H1 (cell line): ENCODE data around the gene PTPRD. TPM values are rescaled to one million over a fixed set of nuclear protein-coding genes. Genes with fewer than 3 reads are reported as not detected.

Source experiments
- CTCF ChIA-PET: fragments of 300-600 bp; sonication (Branson Sonifier 250); formaldehyde crosslinking; loops from one replicate; lab custom pipeline; 2021; ENCODE audit not compliant: partially characterized antibody; lab: Charles Lee
- POLR2A ChIA-PET: fragments of 300-600 bp; sonication (Branson Sonifier 250); formaldehyde crosslinking; loops from one replicate; lab custom pipeline; 2021; ENCODE audit warnings: inconsistent platforms; ENCODE audit not compliant: partially characterized antibody; lab: Charles Lee
- DNase-seq, 2 experiments: peaks; one replicate each; pipeline versions ENCODE4 v3.0.0 to v3.0.0-alpha.2; 2010 to 2022; ENCODE audit warnings: low spot score in 2 of 2, low read depth in 1 of 2, mixed read lengths in 1 of 2
- FAIRE-seq: peaks from 2 replicates; lab custom pipeline; 2011; peaks lifted over from hg19 to GRCh38; lab: Jason Lieb, UNC
- H2AFZ ChIP-seq: 2 replicates; pipeline ENCODE4 v1.8.1; 2012; ENCODE audit warnings: low read length, inconsistent platforms
- H2AK5ac ChIP-seq: 2 replicates; pipeline ENCODE4 v1.6.1; 2013; ENCODE audit warnings: low read depth, low read length
- H2BK120ac ChIP-seq: replicated peaks from 2 replicates; pipeline ENCODE3; 2013; ENCODE audit warnings: low read depth, low read length, inconsistent platforms
- H2BK12ac ChIP-seq: 2 replicates; pipeline ENCODE4 v1.6.1; 2013; ENCODE audit warnings: low read depth, low read length
- H2BK15ac ChIP-seq: 2 replicates; pipeline ENCODE4 v1.6.1; 2013; ENCODE audit warnings: low read length
- H2BK20ac ChIP-seq: 2 replicates; pipeline ENCODE4 v1.6.1; 2013; ENCODE audit warnings: low read length
- H2BK5ac ChIP-seq: 2 replicates; pipeline ENCODE4 v1.6.1; 2013; ENCODE audit warnings: low read depth, low read length
- H3K14ac ChIP-seq: 2 replicates; pipeline ENCODE4 v1.6.1; 2013; ENCODE audit warnings: inconsistent platforms; ENCODE audit not compliant: insufficient read length
- H3K18ac ChIP-seq: 2 replicates; pipeline ENCODE4 v1.6.1; 2013; ENCODE audit warnings: low read length; ENCODE audit errors: extremely low read depth
- H3K23ac ChIP-seq: 2 replicates; pipeline ENCODE4 v1.6.1; 2013; ENCODE audit warnings: inconsistent platforms; ENCODE audit not compliant: insufficient read length
- H3K23me2 ChIP-seq: 2 replicates; pipeline ENCODE4 v1.6.1; 2013; ENCODE audit warnings: low read depth, low read length
- H3K27ac ChIP-seq: 2 replicates; pipeline ENCODE4 v1.6.1; 2011; ENCODE audit warnings: low read depth, low read length, inconsistent platforms
- H3K27me3 ChIP-seq, 4 experiments: replicated peaks in 1 of 4; 1 replicate in 1 of 4; 2 replicates in 3 of 4; pipeline versions ENCODE4 v1.6.1 to v1.8.1; 2011 to 2013; ENCODE audit warnings: low read length in 3 of 4, mild to moderate bottlenecking in 3 of 4, inconsistent platforms in 2 of 4, mixed read lengths in 2 of 4, moderate library complexity in 1 of 4; ENCODE audit not compliant: control insufficient read depth in 3 of 4, insufficient read depth in 3 of 4; ENCODE audit errors: extremely low read depth in 1 of 4
- H3K36me3 ChIP-seq, 4 experiments: 2 replicates each; pipeline versions ENCODE4 v1.6.1 to v1.8.1; 2011 to 2013; ENCODE audit warnings: mild to moderate bottlenecking in 4 of 4, low read length in 3 of 4, moderate library complexity in 2 of 4, control low read depth in 1 of 4, inconsistent platforms in 1 of 4; ENCODE audit not compliant: insufficient read depth in 4 of 4, control insufficient read depth in 2 of 4
- H3K4ac ChIP-seq: replicated peaks from 2 replicates; pipeline ENCODE3; 2013; ENCODE audit warnings: low read length, low read depth, mixed read lengths, inconsistent platforms; ENCODE audit not compliant: insufficient read length
- H3K4me1 ChIP-seq, 4 experiments: replicated peaks in 1 of 4; 1 replicate in 1 of 4; 2 replicates in 3 of 4; pipeline versions ENCODE4 v1.6.1 to v1.8.1; 2011 to 2013; ENCODE audit warnings: low read length in 3 of 4, inconsistent platforms in 2 of 4, mixed read lengths in 1 of 4; ENCODE audit not compliant: insufficient read depth in 4 of 4, control insufficient read depth in 3 of 4
- H3K4me2 ChIP-seq, 2 experiments: 2 replicates each; pipeline versions ENCODE4 v1.6.1 to v1.8.1; 2011 to 2013; ENCODE audit warnings: low read depth in 2 of 2, low read length in 2 of 2, control low read depth in 1 of 2, inconsistent platforms in 1 of 2, mild to moderate bottlenecking in 1 of 2; ENCODE audit not compliant: insufficient read depth in 1 of 2
- H3K4me3 ChIP-seq, 4 experiments: fragments of 200-600, 300-600 bp in 1 of 4; sonication (generic), shearing (Covaris generic), sonication (Bioruptor Twin) in 1 of 4; 2 replicates each; pipeline versions ENCODE4 v1.5.1 to v1.8.1; 2011 to 2016; ENCODE audit warnings: low read length in 4 of 4, low read depth in 3 of 4, control low read depth in 2 of 4, inconsistent platforms in 2 of 4, mild to moderate bottlenecking in 2 of 4, mixed read lengths in 1 of 4, moderate library complexity in 1 of 4; ENCODE audit not compliant: insufficient read depth in 2 of 4; ENCODE audit errors: extremely low read depth in 1 of 4
- H3K56ac ChIP-seq: replicated peaks from 2 replicates; pipeline ENCODE3; 2013; ENCODE audit warnings: low read depth, mild to moderate bottlenecking, mixed read lengths, low read length, inconsistent platforms; ENCODE audit not compliant: insufficient read length
- H3K79me1 ChIP-seq: 2 replicates; pipeline ENCODE4 v1.6.1; 2013; ENCODE audit warnings: low read depth, low read length, control low read depth
- H3K79me2 ChIP-seq, 2 experiments: 2 replicates each; pipeline versions ENCODE4 v1.6.1 to v1.8.1; 2012 to 2013; ENCODE audit warnings: low read length in 2 of 2, mild to moderate bottlenecking in 2 of 2, inconsistent platforms in 1 of 2; ENCODE audit not compliant: insufficient read depth in 2 of 2, control insufficient read depth in 1 of 2
- H3K9ac ChIP-seq, 4 experiments: replicated peaks in 1 of 4; 1 replicate in 1 of 4; 2 replicates in 3 of 4; pipeline versions ENCODE4 v1.6.1 to v1.8.1; 2011 to 2013; ENCODE audit warnings: low read depth in 3 of 4, low read length in 3 of 4, control low read depth in 2 of 4, mild to moderate bottlenecking in 2 of 4, moderate library complexity in 2 of 4, inconsistent platforms in 1 of 4; ENCODE audit errors: extremely low read depth in 1 of 4
- H3K9me3 ChIP-seq, 2 experiments: 2 replicates each; pipeline versions ENCODE4 v1.6.1 to v1.8.1; 2012 to 2013; ENCODE audit warnings: mild to moderate bottlenecking in 2 of 2, moderate library complexity in 2 of 2, control low read depth in 1 of 2, inconsistent platforms in 1 of 2, low read depth in 1 of 2, low read length in 1 of 2, mixed read lengths in 1 of 2; ENCODE audit not compliant: insufficient read depth in 2 of 2
- H4K20me1 ChIP-seq, 2 experiments: replicated peaks in 1 of 2; 2 replicates each; pipeline versions ENCODE3 to v1.8.1; 2011 to 2013; ENCODE audit warnings: inconsistent platforms in 2 of 2, low read length in 2 of 2, mild to moderate bottlenecking in 1 of 2; ENCODE audit not compliant: insufficient read depth in 2 of 2, control insufficient read depth in 1 of 2
- H4K5ac ChIP-seq: 2 replicates; pipeline ENCODE4 v1.6.1; 2013; ENCODE audit warnings: low read length, low read depth, mixed read lengths, inconsistent platforms; ENCODE audit not compliant: insufficient read length
- H4K8ac ChIP-seq: 2 replicates; pipeline ENCODE4 v1.8.0; 2013; ENCODE audit warnings: mild to moderate bottlenecking, moderate library complexity, low read length, inconsistent platforms; ENCODE audit not compliant: insufficient read depth; ENCODE audit errors: extremely low read depth
- H4K91ac ChIP-seq: replicated peaks from 2 replicates; pipeline ENCODE3; 2013; ENCODE audit warnings: low read length, mixed read lengths, inconsistent platforms; ENCODE audit not compliant: insufficient read length
- ASH2L ChIP-seq: fragments of 200-600, 300-600 bp; sonication (generic); IDR thresholded peaks from one replicate; pipeline ENCODE4 v1.7.1; 2017; ENCODE audit warnings: low read length
- BCL11A ChIP-seq, 2 experiments: IDR thresholded peaks; one replicate each; pipeline ENCODE4 v1.6.1; 2011; ENCODE audit warnings: low read depth in 2 of 2, low read length in 2 of 2, mild to moderate bottlenecking in 2 of 2
- CBX5 ChIP-seq: fragments of 300-800, 300-1000 bp; sonication (generic); IDR thresholded peaks from 2 replicates; pipeline ENCODE4 v1.7.1; 2016; ENCODE audit warnings: antibody characterized with exemption, low read length, low read depth
- CBX8 ChIP-seq: fragments of 300-800, 300-1000 bp; sonication (generic); IDR thresholded peaks from 2 replicates; pipeline ENCODE4 v1.7.1; 2016; ENCODE audit warnings: low read depth, low read length, borderline replicate concordance
- CTBP2 ChIP-seq: IDR thresholded peaks from 2 replicates; pipeline ENCODE4 v1.7.0; 2011; ENCODE audit warnings: borderline replicate concordance, mild to moderate bottlenecking, moderate library complexity, mixed read lengths, low read length; ENCODE audit not compliant: insufficient read depth, insufficient read length
- CTCF ChIP-seq, 3 experiments: IDR thresholded peaks; 1 replicate in 2 of 3; 2 replicates in 1 of 3; pipeline versions ENCODE4 v1.5.1 to v1.6.1; 2011; ENCODE audit warnings: low read length in 3 of 3, mild to moderate bottlenecking in 3 of 3, inconsistent platforms in 2 of 3, low read depth in 1 of 3, moderate library complexity in 1 of 3; ENCODE audit not compliant: insufficient read depth in 1 of 3; ENCODE audit errors: control extremely low read depth in 1 of 3
- EZH2 ChIP-seq: fragments of 200-600 bp; sonication (generic); IDR thresholded peaks from 2 replicates; pipeline ENCODE4 v1.7.1; 2012; ENCODE audit warnings: low read depth, mild to moderate bottlenecking, moderate library complexity, low read length, inconsistent platforms; ENCODE audit not compliant: severe bottlenecking
- PHF8 ChIP-seq: fragments of 200-600 bp; sonication (generic); conservative IDR thresholded peaks from 2 replicates; pipeline ENCODE4 v1.7.1; 2012; ENCODE audit warnings: low read depth, mild to moderate bottlenecking, inconsistent platforms, low read length, moderate library complexity
- POLR2A ChIP-seq, 2 experiments: IDR thresholded peaks; 1 replicate in 1 of 2; 2 replicates in 1 of 2; pipeline ENCODE4 v1.6.1; 2011; ENCODE audit warnings: low read depth in 2 of 2, low read length in 2 of 2, mild to moderate bottlenecking in 2 of 2; ENCODE audit errors: control extremely low read depth in 1 of 2
- TAF7 ChIP-seq: optimal IDR thresholded peaks from 2 replicates; pipeline ENCODE3; 2011; ENCODE audit warnings: low read depth, mild to moderate bottlenecking, inconsistent platforms, low read length, moderate library complexity, borderline replicate concordance
- TBP ChIP-seq: IDR thresholded peaks from 2 replicates; pipeline ENCODE4 v1.6.1; 2011; ENCODE audit warnings: low read depth, low read length, improper control_type of control experiment
- TCF12 ChIP-seq: IDR thresholded peaks from 2 replicates; pipeline ENCODE4 v1.6.1; 2011; ENCODE audit warnings: low read depth, mild to moderate bottlenecking, low read length
- WGBS, 2 experiments: shearing (Covaris generic) in 1 of 2; methylation state at CpG; one replicate each; pipeline versions ENCODE4 v1.1.6 to v1.1.7; 2013 to 2015; ENCODE audit warnings: low lambda C conversion rate in 2 of 2, mixed read lengths in 2 of 2, inconsistent platforms in 1 of 2, low coverage in 1 of 2, missing lambda C conversion rate in 1 of 2; ENCODE audit not compliant: insufficient replicate concordance in 2 of 2, insufficient coverage in 1 of 2, insufficient read length in 1 of 2; ENCODE audit errors: extremely low coverage in 1 of 2, missing lambda C conversion rate in 1 of 2; 5-methylcytosine and 5-hydroxymethylcytosine counted together
- polyA plus RNA-seq, 7 experiments: library from polyadenylated mRNA; depleted of rRNA in 3 of 7; stranded (reverse) in 5 of 7; unstranded in 2 of 7; fragments of >200 nt in 5 of 7; fragments of 200-250 nt in 2 of 7; gene quantifications; 1 replicate in 5 of 7; 2 replicates in 1 of 7; 4 replicates in 1 of 7; pipeline versions ENCODE4 v1.2.1 to v1.2.3, GENCODE V29; 2011 to 2013; ENCODE audit warnings: missing spikeins in 2 of 7, mixed read lengths in 2 of 7
- total RNA-seq: library from RNA; stranded (reverse); fragmentation: NEBNext Ultra II Directional; extraction: Animal tissue kit (Norgen Biotek cat#: 25700); gene quantifications from 2 replicates; pipeline ENCODE4 v1.2.1, GENCODE V29; 2021

The PTPRD gene
- total and polyA plus RNA-seq, 2 of the 8 experiments (the other 6 are each of a cell fraction or from before 2014, with no cell fraction given): 17.2 to 77.0 TPM

GRCh38 chr9:8420416-8420815 lies 2192.4 kb downstream of the PTPRD start:
- no peak overlapping the region for H4K8ac ChIP-seq
- H3K4ac ChIP-seq: no peak overlapping the region
- no peak overlapping the region for H2BK120ac ChIP-seq
- H3K23me2 ChIP-seq: no peaks in the 10 kb centered on the region
- H3K79me2 ChIP-seq: no peaks in the 10 kb centered on the region
- no peak overlapping the region for H3K23ac ChIP-seq
- no peak overlapping the region for H2AFZ ChIP-seq
- no peak overlapping the region for H2BK5ac ChIP-seq
- no peaks in the 10 kb centered on the region for H4K20me1 ChIP-seq
- H3K4me2 ChIP-seq: no peak overlapping the region
- CTCF ChIA-PET: interaction anchor here (1.3 kb wide), 1 partner anchor 12 kb away, joined by 6 read pairs; no protein-coding TSS in a partner anchor
- no peaks in the 10 kb centered on the region for H3K36me3 ChIP-seq
- peaks cover 0 to 2% (median 0%) of the 10 kb centered on the region in 4 experiments; a peak in 2 of 7 replicates for H3K4me1 ChIP-seq
- H3K14ac ChIP-seq: no peak overlapping the region
- no peak overlapping the region for H3K27ac ChIP-seq
- H2BK20ac ChIP-seq: no peak overlapping the region
- FAIRE-seq: no peak
- POLR2A ChIA-PET: no interaction called here
- no peaks in the 10 kb centered on the region for H3K9me3 ChIP-seq
- H3K27me3 ChIP-seq: no peaks in the 10 kb centered on the region
- H3K56ac ChIP-seq: no peak overlapping the region
- H2AK5ac ChIP-seq: no peak overlapping the region
- no peaks in the 10 kb centered on the region for H3K79me1 ChIP-seq
- no peak overlapping the region for H3K4me3 ChIP-seq
- no peak overlapping the region for H3K18ac ChIP-seq
- H3K9ac ChIP-seq: no peak overlapping the region
- no peak overlapping the region for H4K5ac ChIP-seq
- H2BK15ac ChIP-seq: no peak overlapping the region
- H2BK12ac ChIP-seq: no peak overlapping the region
- WGBS, 2 experiments: 70% methylated on average over 2 of the region's 2 CpGs; no CpG with 5 or more reads in 1 of the 2 experiments
- no peak overlapping the region for H4K91ac ChIP-seq
- no peak for DNase-seq
- TF ChIP-seq EZH2 (no peak), CBX8 (no peak), TBP (no peak), CBX5 (no peak), CTCF (IDR thresholded peaks at IDR 0.05; ENCODE audit: control extremely low read depth in 1 of 3, insufficient read depth in 1 of 3, low read depth in 1 of 3, low read length in 3 of 3) (no peak), ASH2L (no peak), CTBP2 (no peak), TAF7 (no peak), PHF8 (no peak), TCF12 (no peak), BCL11A (IDR thresholded peaks at IDR 0.05; ENCODE audit: low read depth in 2 of 2, low read length in 2 of 2) (no peak), POLR2A (IDR thresholded peaks at IDR 0.05; ENCODE audit: control extremely low read depth in 1 of 2, low read depth in 2 of 2, low read length in 2 of 2) (no peak)
